ENCODE data around the gene IL3RA. TPM values are rescaled to one million over a fixed set of nuclear protein-coding genes. Genes with fewer than 3 reads are reported as not detected.
A peak's percentile ranks its signal among the peaks of the same experiment; 100 is the strongest.

Gene IL3RA
- total RNA-seq, 4 donors from 2014 or later, result 5.0 to 19.1 (median 11.4) TPM

DNA sequence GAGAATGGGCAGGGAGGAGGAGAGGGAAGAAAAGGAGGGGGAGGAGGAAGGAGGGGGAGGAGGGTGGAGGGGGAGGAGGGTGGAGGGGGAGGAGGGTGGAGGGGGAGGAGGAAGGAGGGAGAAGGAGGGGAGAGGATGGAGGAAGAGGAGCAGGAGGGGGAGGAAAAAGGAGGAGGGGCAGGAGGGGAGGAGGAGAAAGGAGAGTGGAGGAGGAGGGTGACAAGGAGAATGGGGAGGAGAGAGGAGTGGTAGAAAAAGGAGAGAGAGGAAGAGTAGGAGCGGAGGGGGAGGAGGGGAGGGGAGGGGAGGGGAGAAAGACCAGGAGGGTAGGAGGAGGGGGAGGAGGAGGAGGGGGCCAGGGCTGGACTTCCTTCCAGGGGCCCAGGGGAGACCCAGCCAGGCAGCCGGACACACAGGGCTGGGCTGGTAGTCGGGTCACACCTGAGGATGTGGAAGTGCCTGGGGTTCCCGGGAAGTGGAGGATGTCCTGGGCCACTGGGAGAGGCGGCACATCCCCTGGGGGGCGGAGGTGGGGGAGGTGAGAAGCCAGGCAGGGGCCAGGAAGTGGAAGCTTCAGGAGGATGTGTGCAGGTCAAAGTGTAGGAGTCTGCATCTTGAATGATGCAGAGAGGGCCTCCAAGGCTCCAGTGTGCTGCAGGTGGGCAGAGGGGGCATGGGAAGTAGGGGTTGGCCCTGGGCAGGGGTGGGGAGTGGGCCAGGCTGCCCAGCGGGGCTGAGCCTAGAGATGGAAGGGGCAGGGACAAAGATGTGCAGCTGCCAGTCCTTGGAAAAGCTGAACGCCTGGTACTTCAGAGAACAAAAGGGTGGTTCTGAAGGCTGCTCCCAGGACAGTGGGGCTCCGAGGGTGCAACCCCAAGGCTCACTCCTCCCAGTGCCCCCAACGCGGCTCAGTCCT lies 18.8 kb downstream of the IL3RA start:
- 44% methylated on average over 11 of the region's 11 CpGs for WGBS
- Histone ChIP-seq H3K36me3 (peaks cover 14 to 60% (median 23%) of the 10 kb centered on the region in 4 donors), H3K4me3 (no peak overlapping the region), H3K9me3 (peaks cover 0 to 10% (median 8%) of the 10 kb centered on the region in 4 donors), H3K27ac (replicated peaks in 1 of 4) (peak overlapping the region in 2 of 4 donors; percentile 0 to 14), H3K27me3 (no peaks in the 10 kb centered on the region), H3K4me1 (peaks cover 0 to 4% (median 3%) of the 10 kb centered on the region in 4 donors)
- no peak for DNase-seq (ENCODE audit: extremely low spot score)
- TF ChIP-seq POLR2AphosphoS5 (IDR thresholded peaks at IDR 0.05) (no peak), POLR2A (IDR thresholded peaks at IDR 0.05; ENCODE audit: low read depth) (no peak), EP300 (IDR thresholded peaks at IDR 0.05) (no peak)
- TF ChIP-seq, protein P1, sequence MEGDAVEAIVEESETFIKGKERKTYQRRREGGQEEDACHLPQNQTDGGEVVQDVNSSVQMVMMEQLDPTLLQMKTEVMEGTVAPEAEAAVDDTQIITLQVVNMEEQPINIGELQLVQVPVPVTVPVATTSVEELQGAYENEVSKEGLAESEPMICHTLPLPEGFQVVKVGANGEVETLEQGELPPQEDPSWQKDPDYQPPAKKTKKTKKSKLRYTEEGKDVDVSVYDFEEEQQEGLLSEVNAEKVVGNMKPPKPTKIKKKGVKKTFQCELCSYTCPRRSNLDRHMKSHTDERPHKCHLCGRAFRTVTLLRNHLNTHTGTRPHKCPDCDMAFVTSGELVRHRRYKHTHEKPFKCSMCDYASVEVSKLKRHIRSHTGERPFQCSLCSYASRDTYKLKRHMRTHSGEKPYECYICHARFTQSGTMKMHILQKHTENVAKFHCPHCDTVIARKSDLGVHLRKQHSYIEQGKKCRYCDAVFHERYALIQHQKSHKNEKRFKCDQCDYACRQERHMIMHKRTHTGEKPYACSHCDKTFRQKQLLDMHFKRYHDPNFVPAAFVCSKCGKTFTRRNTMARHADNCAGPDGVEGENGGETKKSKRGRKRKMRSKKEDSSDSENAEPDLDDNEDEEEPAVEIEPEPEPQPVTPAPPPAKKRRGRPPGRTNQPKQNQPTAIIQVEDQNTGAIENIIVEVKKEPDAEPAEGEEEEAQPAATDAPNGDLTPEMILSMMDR (IDR thresholded peaks at IDR 0.05), result no peak
- intact Hi-C loops (cut with DNase I), result no loop called here

DNA sequence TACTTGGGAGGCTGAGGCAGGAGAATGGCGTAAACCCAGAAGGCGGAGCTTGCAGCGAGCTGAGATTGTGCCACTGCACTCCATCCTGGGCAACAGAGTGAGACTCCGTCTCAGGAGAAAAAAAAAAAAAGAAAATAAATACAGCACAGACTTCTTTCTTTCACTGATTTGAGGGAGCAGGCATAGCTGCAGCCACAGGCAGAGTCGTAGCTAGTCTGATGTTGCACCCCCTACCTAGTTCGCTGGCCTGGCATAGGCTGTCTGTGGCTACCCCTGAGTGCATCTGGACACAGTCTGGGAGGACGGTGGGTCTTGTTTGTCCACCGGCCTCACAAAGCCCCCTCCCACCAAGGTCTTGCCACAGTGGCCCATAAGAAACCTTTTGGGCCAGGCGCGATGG lies 21.4 kb downstream of the IL3RA start:
- H3K36me3 ChIP-seq, result peaks cover 14 to 69% (median 23%) of the 10 kb centered on the region in 4 donors
- intact Hi-C loops (cut with DNase I), result no loop called here
- no peak for DNase-seq (ENCODE audit: extremely low spot score)
- H3K4me1 ChIP-seq, result peaks cover 0 to 4% (median 3%) of the 10 kb centered on the region in 4 donors
- H3K27ac ChIP-seq (replicated peaks in 1 of 4), result no peak overlapping the region
- H3K27me3 ChIP-seq, result no peaks in the 10 kb centered on the region
- peaks cover 0 to 10% (median 8%) of the 10 kb centered on the region in 4 donors for H3K9me3 ChIP-seq
- WGBS, result 98% methylated on average over 8 of the region's 10 CpGs
- TF ChIP-seq POLR2A (IDR thresholded peaks at IDR 0.05; ENCODE audit: low read depth), result no peak
- no peak for TF ChIP-seq POLR2AphosphoS5 (IDR thresholded peaks at IDR 0.05)
- no peak for TF ChIP-seq EP300 (IDR thresholded peaks at IDR 0.05)
- TF ChIP-seq, protein P1 (IDR thresholded peaks at IDR 0.05), result no peak
- H3K4me3 ChIP-seq, result no peak overlapping the region

DNA sequence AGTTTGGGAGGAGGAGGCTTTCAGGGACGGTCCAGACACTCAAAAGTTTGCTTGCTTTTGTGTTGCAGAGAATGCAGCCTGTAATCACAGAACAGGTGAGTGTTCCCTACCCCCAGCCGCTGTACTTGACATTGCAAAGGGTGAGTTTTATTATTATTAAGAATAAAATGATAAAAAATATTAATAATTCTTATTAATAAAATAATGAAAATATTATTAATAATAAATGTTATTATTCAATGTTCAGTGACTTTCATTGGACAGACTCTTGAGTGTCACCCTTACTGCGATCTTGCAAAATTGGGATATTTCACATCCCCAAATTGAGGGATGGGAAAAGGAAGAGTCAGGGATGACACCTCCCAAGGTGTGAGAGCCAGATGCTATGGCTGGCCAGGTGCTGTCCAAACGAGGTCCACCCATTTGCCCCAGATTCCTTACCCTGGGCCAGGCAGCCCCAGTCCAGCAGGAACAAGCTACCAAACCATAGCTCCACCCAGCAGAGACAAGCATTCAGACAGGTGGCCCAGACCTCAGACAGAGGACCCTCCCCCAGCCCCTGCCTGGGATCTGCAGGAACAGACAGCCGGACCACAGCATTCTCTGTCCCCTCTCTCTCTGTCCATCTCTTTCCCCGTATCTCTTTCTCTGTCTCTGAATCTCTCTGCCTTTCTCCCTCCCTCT lies 22.4 kb downstream of the IL3RA start:
- Histone ChIP-seq H3K4me1 (peaks cover 0 to 4% (median 3%) of the 10 kb centered on the region in 4 donors), H3K27ac (replicated peaks in 1 of 4) (no peak overlapping the region), H3K36me3 (peaks cover 19 to 78% (median 28%) of the 10 kb centered on the region in 4 donors), H3K4me3 (no peak overlapping the region), H3K27me3 (no peaks in the 10 kb centered on the region), H3K9me3 (peaks cover 0 to 10% (median 8%) of the 10 kb centered on the region in 4 donors)
- WGBS, result 88% methylated on average over 6 of the region's 6 CpGs
- DNase-seq (ENCODE audit: extremely low spot score), result no peak
- TF ChIP-seq, protein P1 (IDR thresholded peaks at IDR 0.05), result no peak
- TF ChIP-seq POLR2A (IDR thresholded peaks at IDR 0.05; ENCODE audit: low read depth) (no peak), POLR2AphosphoS5 (IDR thresholded peaks at IDR 0.05) (no peak), EP300 (IDR thresholded peaks at IDR 0.05) (no peak)
- intact Hi-C loops (cut with DNase I), result no loop called here

DNA sequence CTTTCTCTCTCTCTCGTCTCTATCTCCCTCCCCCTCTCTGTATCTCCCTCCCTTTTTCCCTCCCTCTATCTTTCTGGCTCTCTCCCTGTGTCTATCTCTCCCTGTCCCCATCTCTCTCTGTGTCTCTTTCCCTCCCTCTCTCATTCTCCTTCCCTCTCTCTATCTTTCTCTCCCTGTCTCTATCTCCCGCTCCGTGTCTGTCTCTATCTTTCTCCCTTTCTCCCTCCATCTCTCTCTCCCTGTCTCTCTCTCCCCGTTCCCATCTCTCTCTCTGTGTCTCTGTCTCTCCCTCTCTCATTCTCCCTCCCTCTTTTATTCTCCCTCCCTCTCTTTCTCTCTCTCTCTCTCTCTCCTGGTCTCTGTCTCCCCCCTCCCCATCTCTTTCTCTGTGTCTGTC lies 22.9 kb downstream of the IL3RA start:
- TF ChIP-seq, protein P1 (IDR thresholded peaks at IDR 0.05), result no peak
- TF ChIP-seq EP300 (IDR thresholded peaks at IDR 0.05) (no peak), POLR2A (IDR thresholded peaks at IDR 0.05; ENCODE audit: low read depth) (no peak), POLR2AphosphoS5 (IDR thresholded peaks at IDR 0.05) (no peak)
- no peak overlapping the region for H3K27ac ChIP-seq (replicated peaks in 1 of 4)
- peaks cover 0 to 10% (median 8%) of the 10 kb centered on the region in 4 donors for H3K9me3 ChIP-seq
- H3K36me3 ChIP-seq, result peaks cover 23 to 84% (median 33%) of the 10 kb centered on the region in 4 donors
- 85% methylated on average over 4 of the region's 4 CpGs for WGBS
- no peak for DNase-seq (ENCODE audit: extremely low spot score)
- intact Hi-C loops (cut with DNase I), result no loop called here
- H3K4me1 ChIP-seq, result peaks cover 0 to 4% (median 3%) of the 10 kb centered on the region in 4 donors
- H3K27me3 ChIP-seq, result no peaks in the 10 kb centered on the region
- H3K4me3 ChIP-seq, result no peak overlapping the region
